GM12873 (cell line): ENCODE measurements around the gene FMNL2.

Experiments
- CTCF ChIP-seq: IDR thresholded peaks from 2 replicates; pipeline ENCODE4 v1.5.1; 2012; ENCODE audit warnings: low read depth, mild to moderate bottlenecking, moderate library complexity, low read length, control low read depth; ENCODE audit not compliant: insufficient read depth; ENCODE audit errors: missing control alignments

The FMNL2 gene

DNA sequence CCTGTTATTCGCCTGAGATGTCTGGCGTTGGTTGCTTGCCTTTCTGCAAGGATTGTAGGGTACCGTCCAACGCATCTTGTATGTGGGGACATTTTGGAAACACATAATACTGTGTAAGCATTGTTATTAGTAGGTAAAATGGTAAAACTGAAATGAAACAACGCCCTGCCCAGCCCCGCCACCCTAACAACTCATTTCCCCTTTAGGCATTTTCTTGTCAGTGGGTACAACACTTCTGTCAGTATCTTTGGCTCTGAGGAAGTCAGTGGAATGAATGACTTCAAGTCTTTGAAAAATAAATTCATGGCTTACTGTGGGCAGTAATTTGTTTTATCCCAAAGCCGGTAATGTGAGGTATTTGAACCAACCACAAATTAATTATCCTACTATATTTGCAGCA lies 86.0 kb downstream of the FMNL2 start:
- no peak for TF ChIP-seq CTCF

DNA sequence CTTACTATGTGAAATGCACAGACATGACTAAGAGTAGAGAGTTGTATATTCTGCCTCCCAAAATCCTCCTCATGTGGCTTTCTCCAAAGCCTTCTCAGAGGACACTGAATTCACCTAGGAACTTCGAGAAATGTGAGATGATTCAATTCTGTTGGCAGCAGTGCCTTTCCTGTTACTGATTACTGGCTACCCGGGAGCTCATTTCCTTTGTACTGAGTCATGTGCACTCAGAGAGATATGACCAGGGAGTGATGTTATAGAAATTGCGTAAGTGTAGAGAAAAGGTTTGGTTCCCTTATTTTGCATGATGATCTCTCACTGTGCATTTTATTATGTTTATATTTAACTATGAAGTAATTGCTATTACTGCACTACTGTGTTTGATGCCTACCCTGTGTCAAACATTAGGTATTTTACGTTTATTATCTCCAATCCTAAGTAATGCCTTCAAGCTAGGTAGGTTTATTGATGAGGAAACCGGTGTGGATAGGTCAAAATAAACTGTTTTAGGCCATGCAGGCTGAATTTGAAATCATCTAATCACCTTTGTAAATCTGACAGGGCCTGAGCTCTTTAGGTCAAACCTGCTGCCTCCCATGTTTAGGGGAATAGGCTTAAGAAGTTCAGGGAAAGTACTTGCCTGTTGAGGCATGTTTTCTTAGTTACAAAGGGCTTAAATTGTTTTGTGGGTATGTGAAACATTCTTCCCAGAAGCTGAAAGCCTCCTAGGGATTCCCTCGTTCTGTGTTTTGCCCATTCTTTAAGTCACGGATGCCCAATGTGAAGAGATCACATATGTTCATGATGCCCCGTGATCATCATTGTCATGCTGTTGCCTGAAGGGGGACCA lies 86.8 kb downstream of the FMNL2 start:
- TF ChIP-seq CTCF, result no peak

DNA sequence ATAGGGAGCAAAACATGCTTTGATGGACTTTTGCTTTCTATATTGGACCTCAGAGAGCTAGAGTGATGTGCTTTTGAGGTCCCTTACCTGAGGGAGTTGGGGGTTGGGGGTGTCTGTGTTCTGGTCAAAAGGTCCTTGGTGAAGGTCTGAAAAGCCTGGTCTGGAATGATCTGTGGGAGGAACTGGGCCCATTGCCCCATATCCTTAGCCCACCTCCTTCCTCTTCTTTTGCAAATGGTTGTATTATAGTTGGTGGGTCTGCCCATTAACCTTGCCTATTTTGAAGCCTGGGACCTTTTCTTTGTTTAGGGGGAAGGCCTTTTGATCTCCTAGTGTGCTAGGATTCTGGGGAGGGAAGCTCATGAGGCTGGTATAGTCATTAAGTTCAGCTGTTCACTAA lies 88.7 kb downstream of the FMNL2 start:
- TF ChIP-seq CTCF, result no peak

GRCh38 chr2:152425765-152426727 lies 91.1 kb downstream of the FMNL2 start:
- TF ChIP-seq CTCF, result no peak

- no peak for TF ChIP-seq CTCF
Measured at GRCh38 chr2:152426801-152427200, 91.8 kb downstream of the FMNL2 start.

GRCh38 chr2:152427902-152428301 lies 92.9 kb downstream of the FMNL2 start:
- no peak for TF ChIP-seq CTCF
